Ecto neural progenitor cell (in vitro differentiated cells): ENCODE results near the gene GDAP2.
"Not testable (repeated sequence)": the region's sequence is repeated elsewhere in the genome, so short reads cannot be mapped to it uniquely, and the experiment has no call there.

Source experiments
- DNase-seq: peaks from one replicate; pipeline ENCODE4 v3.0.0-alpha.2; 2018; ENCODE audit warnings: low spot score

GDAP2 gene

GRCh38 chr1:117902944-117903343, 26.5 kb downstream of the GDAP2 start:
- no peak for DNase-seq

GRCh38 chr1:117899801-117900200, 29.6 kb downstream of the GDAP2 start:
- DNase-seq: no peak

- DNase-seq: no peak
These were observed 31.9 kb downstream of the GDAP2 start for GRCh38 chr1:117897551-117897950.

GRCh38 chr1:117895482-117896114, 33.8 kb downstream of the GDAP2 start:
- peak; percentile 53 for DNase-seq

- no peak for DNase-seq
These were observed 35.3 kb downstream of the GDAP2 start for GRCh38 chr1:117894078-117894477.

- DNase-seq: no peak
These were observed 36.9 kb downstream of the GDAP2 start for GRCh38 chr1:117892512-117892911.

GRCh38 chr1:117890452-117890851, 39.0 kb downstream of the GDAP2 start:
- no peak for DNase-seq

- no peak for DNase-seq
These were observed 43.2 kb downstream of the GDAP2 start for GRCh38 chr1:117886101-117886795.

- DNase-seq: no peak
These were observed 45.8 kb downstream of the GDAP2 start for GRCh38 chr1:117883616-117884015.

GRCh38 chr1:117879284-117879683, 50.1 kb downstream of the GDAP2 start:
- no peak for DNase-seq

GRCh38 chr1:117877823-117878222, 51.6 kb downstream of the GDAP2 start:
- no peak for DNase-seq

- DNase-seq: no peak
These were observed 58.4 kb downstream of the GDAP2 start for GRCh38 chr1:117871013-117871412.

GRCh38 chr1:117861694-117862093, 67.7 kb downstream of the GDAP2 start:
- DNase-seq: no peak

- no peak for DNase-seq
These were observed 68.4 kb downstream of the GDAP2 start for GRCh38 chr1:117860896-117861610.

GRCh38 chr1:117859901-117860300, 69.5 kb downstream of the GDAP2 start:
- DNase-seq: no peak

- DNase-seq: no peak
These were observed 72.0 kb downstream of the GDAP2 start for GRCh38 chr1:117857418-117857817.

- DNase-seq: no peak
These were observed 76.4 kb downstream of the GDAP2 start for GRCh38 chr1:117852853-117853553.

GRCh38 chr1:117851687-117852086, 77.7 kb downstream of the GDAP2 start:
- DNase-seq: no peak

GRCh38 chr1:117846674-117847425, 82.6 kb downstream of the GDAP2 start:
- no peak for DNase-seq

- DNase-seq: not testable (repeated sequence)
These were observed 84.9 kb downstream of the GDAP2 start for GRCh38 chr1:117844478-117844877.

- DNase-seq: no peak
These were observed 85.6 kb downstream of the GDAP2 start for GRCh38 chr1:117843791-117844190.
